Heart right ventricle (tissue), 16 donors: ENCODE data around the gene NLGN4X. TPM values are rescaled to one million over a fixed set of nuclear protein-coding genes. Genes with fewer than 3 reads are reported as not detected.

Experiments
- ATAC-seq, 8 donors: fragments of 200-7000 bp; cut with Tn5 transposase; one replicate each; pipeline ENCODE4 v1.9.1; 2020; ENCODE audit warnings: mild to moderate bottlenecking in 8 of 8, moderate library complexity in 8 of 8, moderate number of reproducible peaks in 1 of 8
- DNase-seq, 2 donors: peaks; one replicate each; pipeline ENCODE4 v3.0.0-alpha.2; 2020
- H3K27ac ChIP-seq, 10 donors: fragments of 200-600 bp; sonication (generic) in 2 of 10; one replicate each; pipeline versions ENCODE4 v1.5.0 to v1.8.0; 2020 to 2022; ENCODE audit warnings: mild to moderate bottlenecking in 3 of 10
- H3K27me3 ChIP-seq, 7 donors: fragments of 200-600 bp; one replicate each; pipeline ENCODE4 v1.8.0; 2021 to 2022; ENCODE audit warnings: mild to moderate bottlenecking in 2 of 7
- H3K36me3 ChIP-seq, 9 donors: fragments of 200-600 bp; sonication (generic) in 1 of 9; one replicate each; pipeline versions ENCODE4 v1.5.0 to v1.8.0; 2020 to 2022; ENCODE audit warnings: mild to moderate bottlenecking in 2 of 9
- H3K4me1 ChIP-seq, 9 donors: fragments of 200-600 bp; sonication (generic) in 1 of 9; one replicate each; pipeline versions ENCODE4 v1.5.0 to v1.8.0; 2020 to 2022; ENCODE audit warnings: mild to moderate bottlenecking in 4 of 9
- H3K4me3 ChIP-seq, 10 donors: fragments of 200-600 bp; sonication (generic) in 2 of 10; one replicate each; pipeline versions ENCODE4 v1.5.0 to v1.8.0; 2020 to 2022; ENCODE audit warnings: mild to moderate bottlenecking in 7 of 10, moderate library complexity in 2 of 10
- H3K9me3 ChIP-seq, 11 donors: fragments of 200-600 bp in 10 of 11; sonication (generic) in 2 of 11; one replicate each; pipeline versions ENCODE4 v1.5.0 to v1.8.0; 2013 to 2022; ENCODE audit warnings: mild to moderate bottlenecking in 2 of 11, control low read depth in 1 of 11, moderate library complexity in 1 of 11
- WGBS, 2 donors: extraction: QIAGEN DNeasy Blood & Tissue Kit; methylation state at CpG; one replicate each; pipeline ENCODE4 v1.1.7; 2013; ENCODE audit warnings: inconsistent platforms in 1 of 2; 5-methylcytosine and 5-hydroxymethylcytosine counted together
- intact Hi-C, 10 donors: fragments of 100-400 bp; cut with DNase I; formaldehyde crosslinking; loops; one replicate each; pipeline versions ENCODE4 v1.11.1 to v1.14.2; 2022
- long read RNA-seq, 3 donors: library from polyadenylated mRNA; unstranded; transcript quantifications; one replicate each; pipeline ENCODE4 v2.0.0, GENCODE V29; 2020 to 2021
- polyA plus RNA-seq, 2 donors: library from polyadenylated mRNA; stranded (reverse); fragments of 200-250 nt; gene quantifications; one replicate each; pipeline ENCODE4 v1.2.3, GENCODE V29; 2013
- total RNA-seq, 10 donors: library from RNA; stranded (reverse); fragmentation: NEBNext Ultra II Directional in 3 of 10; extraction: Animal tissue kit (Norgen Biotek cat#: 25700) in 3 of 10; gene quantifications; one replicate each; pipeline versions ENCODE4 v1.2.1 to v1.2.4, GENCODE V29; 2021 to 2023
- TF ChIP-seq, protein P1 (sequence below), 9 donors: fragments of 200-600 bp; sonication (generic) in 2 of 9; IDR thresholded peaks; one replicate each; pipeline versions ENCODE4 v1.5.0 to v1.8.0; 2021 to 2022; ENCODE audit warnings: antibody characterized with exemption in 9 of 9, mild to moderate bottlenecking in 5 of 9, moderate library complexity in 1 of 9
- donor health status: Arrhythmogenic right ventricular cardiomyopathy.
- donor health status: ischemic (EF 13 %, LVEDD 7.1; RV severe dilation, severe dysfunction).
- donor health status: healthy with polysubstance abuse.
- donor health status: DM: no; HTN: yes; CAD: no.
- donor health status: DM: no; HTN: no; CAD: no.
- donor health status: ischemic (EF 25% LVEDD 6.9; RV normal size, moderate dysfunction).
- donor health status: ischemic (EF 25% LVEDD 5.7; RV mildly dilated, moderate dysfunction).
- donor health status: healthy.
- donor health status: DM: yes; HTN: yes; CAD: no.
- donor health status: Ischemic cardiomyopathy.
- donor health status: ischemic (EF 35%, LVEDD 5.7; RV mildly dilated, moderate dysfunction).
- donor health status: nonischemic (EF 11% LVEDD 7.7; RV severe dilation, severe dysfunction).
- donor health status: DM: yes; HTN: yes; CAD: no.
- donor health status: PGD.
- donor health status: ischemic (EF 29% LVEDD 5.4; RV normal size, mild dysfunction).
- donor health status: nonischemic (EF 23%, LVEDD 6.1; RV moderate dilation, normal function).

The NLGN4X gene
- total RNA-seq (1 to 10 TPM in 9 of 10 donors, under 1 TPM in 1; 0.55 to 4.1 (median 1.7) TPM), polyA plus RNA-seq (1 to 10 TPM in 1 of 2 donors, under 1 TPM in 1; 0.37 to 1.3 TPM)
- long read RNA-seq, donor 1, partial matches to known transcripts, result 1 of 1 reads
- long read RNA-seq, donor 1, other reads (novel, unspliced or antisense), result 0 of 1 reads
- long read RNA-seq, donor 2, full-length matches to known transcripts, result 1 of 6 reads
- long read RNA-seq, donor 2, partial matches to known transcripts, result 5 of 6 reads
- long read RNA-seq, donor 2, other reads (novel, unspliced or antisense), result 0 of 6 reads
- long read RNA-seq, donor 3, partial matches to known transcripts, result 1 of 5 reads
- long read RNA-seq, donor 3, other reads (novel, unspliced or antisense), result 4 of 5 reads

DNA sequence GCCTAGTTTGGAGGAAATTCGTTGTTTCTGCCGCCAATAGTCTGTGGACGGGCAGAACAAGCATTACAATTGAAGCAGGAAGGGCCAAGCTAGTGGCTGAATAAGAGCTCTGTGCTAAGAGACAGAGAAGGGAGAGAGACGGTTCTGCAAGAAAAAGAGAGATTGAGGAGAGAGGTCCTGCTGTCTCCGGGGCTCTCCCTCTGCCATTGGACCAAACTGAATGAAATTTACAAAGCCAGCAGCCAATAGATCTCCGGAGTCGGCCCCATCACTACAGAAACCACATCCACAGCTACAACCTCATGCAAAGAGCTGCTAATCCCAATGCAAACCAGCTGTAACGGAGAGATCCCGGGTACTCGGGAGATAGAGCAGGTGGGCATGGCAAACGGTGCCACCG, at the start of gene NLGN4X:
NLGN4X (minus strand) TSS at position 148 of the 400 bp plus-strand sequence. CDS start 77,401 bp downstream, outside the sequence.
- TF ChIP-seq, protein P1, sequence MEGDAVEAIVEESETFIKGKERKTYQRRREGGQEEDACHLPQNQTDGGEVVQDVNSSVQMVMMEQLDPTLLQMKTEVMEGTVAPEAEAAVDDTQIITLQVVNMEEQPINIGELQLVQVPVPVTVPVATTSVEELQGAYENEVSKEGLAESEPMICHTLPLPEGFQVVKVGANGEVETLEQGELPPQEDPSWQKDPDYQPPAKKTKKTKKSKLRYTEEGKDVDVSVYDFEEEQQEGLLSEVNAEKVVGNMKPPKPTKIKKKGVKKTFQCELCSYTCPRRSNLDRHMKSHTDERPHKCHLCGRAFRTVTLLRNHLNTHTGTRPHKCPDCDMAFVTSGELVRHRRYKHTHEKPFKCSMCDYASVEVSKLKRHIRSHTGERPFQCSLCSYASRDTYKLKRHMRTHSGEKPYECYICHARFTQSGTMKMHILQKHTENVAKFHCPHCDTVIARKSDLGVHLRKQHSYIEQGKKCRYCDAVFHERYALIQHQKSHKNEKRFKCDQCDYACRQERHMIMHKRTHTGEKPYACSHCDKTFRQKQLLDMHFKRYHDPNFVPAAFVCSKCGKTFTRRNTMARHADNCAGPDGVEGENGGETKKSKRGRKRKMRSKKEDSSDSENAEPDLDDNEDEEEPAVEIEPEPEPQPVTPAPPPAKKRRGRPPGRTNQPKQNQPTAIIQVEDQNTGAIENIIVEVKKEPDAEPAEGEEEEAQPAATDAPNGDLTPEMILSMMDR (IDR thresholded peaks at IDR 0.05), result no peak
- ATAC-seq (peak in 3 of 8 donors; percentile 9 to 48 (median 29)), DNase-seq (no peak)
- intact Hi-C loops, result loop anchor here in 1 of 10 donors (10.0 kb wide), 1 partner anchor 406 kb away; no protein-coding TSS in a partner anchor
- WGBS, 2 donors, result 1 to 2% methylated on average over 12 of the region's 12 CpGs
- H3K27me3 ChIP-seq, result peaks cover 0 to 70% (median 10%) of the 10 kb centered on the region in 7 donors
- H3K4me3 ChIP-seq, result peak within 1 kb of the TSS in 7 of 10 donors; percentile 8 to 52 (median 45)
- no peaks in the 10 kb centered on the region for H3K36me3 ChIP-seq
- H3K4me1 ChIP-seq, result peaks cover 0 to 9% (median 0%) of the 10 kb centered on the region in 9 donors
- H3K9me3 ChIP-seq, result no peaks in the 10 kb centered on the region
- H3K27ac ChIP-seq, result no peak within 1 kb of the TSS

DNA sequence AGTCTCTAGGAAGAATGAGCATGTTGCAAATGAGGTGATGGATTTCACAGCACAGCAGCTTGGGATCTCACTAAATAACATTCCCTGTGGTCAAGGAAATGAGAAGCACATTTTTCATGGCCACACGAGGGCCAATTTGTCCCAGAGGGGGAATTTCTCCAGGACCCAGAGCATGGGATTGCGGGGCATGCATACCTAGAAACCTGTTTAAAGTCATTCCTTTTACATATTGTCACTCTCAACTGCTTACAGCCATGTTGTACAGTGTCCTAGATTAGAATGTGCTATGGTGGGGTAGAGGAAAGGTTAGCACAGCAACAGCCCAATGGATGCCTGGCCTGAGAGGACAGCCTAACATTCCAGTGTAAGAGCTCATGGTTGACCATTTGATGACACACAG, 37.4 kb upstream of the NLGN4X start:
- H3K27ac ChIP-seq, result no peak overlapping the region
- DNase-seq, result no peak
- no peak overlapping the region for H3K4me3 ChIP-seq
- H3K4me1 ChIP-seq, result no peaks in the 10 kb centered on the region
- 70 to 71% methylated on average over 2 of the region's 2 CpGs for WGBS, 2 donors
- H3K27me3 ChIP-seq, result no peaks in the 10 kb centered on the region
- H3K9me3 ChIP-seq, result peaks cover 0 to 13% (median 0%) of the 10 kb centered on the region in 11 donors
- TF ChIP-seq, protein P1 (IDR thresholded peaks at IDR 0.05), result no peak
- no peak for ATAC-seq
- H3K36me3 ChIP-seq, result no peaks in the 10 kb centered on the region
- intact Hi-C loops, result no loop called here

DNA sequence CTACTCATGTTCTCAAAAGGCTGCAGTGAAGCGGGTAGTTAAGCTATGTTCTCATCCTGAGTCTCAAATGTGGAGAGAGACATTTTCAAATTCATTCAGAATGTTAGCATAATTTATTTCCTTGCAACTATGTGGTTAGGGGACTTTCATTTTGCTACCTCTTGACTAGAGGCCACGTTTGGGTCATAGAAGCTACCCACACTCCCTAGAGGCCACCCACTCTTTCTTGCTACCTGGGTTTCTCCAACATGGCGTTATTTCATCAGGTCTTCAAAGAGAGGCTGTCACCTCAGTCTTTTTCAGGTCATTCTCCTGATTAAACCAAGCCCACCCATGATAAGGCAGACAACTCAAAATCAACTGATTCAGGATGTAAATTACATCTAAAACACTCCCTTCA, 34.3 kb upstream of the NLGN4X start:
- Histone ChIP-seq H3K27me3 (no peaks in the 10 kb centered on the region), H3K27ac (no peak overlapping the region), H3K9me3 (peaks cover 0 to 20% (median 0%) of the 10 kb centered on the region in 11 donors), H3K36me3 (no peaks in the 10 kb centered on the region), H3K4me3 (no peak overlapping the region), H3K4me1 (no peaks in the 10 kb centered on the region)
- ATAC-seq (no peak), DNase-seq (no peak)
- TF ChIP-seq, protein P1 (IDR thresholded peaks at IDR 0.05), result no peak
- intact Hi-C loops, result no loop called here
- 57 to 58% methylated on average over 3 of the region's 3 CpGs for WGBS, 2 donors

DNA sequence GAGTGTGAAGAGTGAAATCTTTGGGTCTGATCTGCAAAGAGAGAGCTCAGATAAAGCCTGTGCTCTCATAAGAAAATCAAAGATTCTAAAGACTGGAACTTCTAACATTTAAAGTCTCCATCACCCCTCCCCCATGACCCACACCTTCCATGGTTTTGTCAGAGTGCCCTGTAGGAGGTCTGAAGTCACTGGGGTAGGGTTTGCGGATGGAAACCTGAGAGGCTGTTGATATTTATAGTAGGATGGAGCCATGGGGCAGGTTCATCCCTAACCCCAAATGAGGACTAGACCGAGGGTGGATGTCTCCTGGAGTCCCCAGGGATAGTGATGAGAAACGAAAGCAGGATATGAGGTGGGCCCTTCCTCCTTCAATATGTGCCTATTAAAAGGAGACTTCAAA, 28.4 kb upstream of the NLGN4X start:
- Histone ChIP-seq H3K4me1 (no peaks in the 10 kb centered on the region), H3K4me3 (no peak overlapping the region), H3K9me3 (peaks cover 0 to 7% (median 0%) of the 10 kb centered on the region in 11 donors), H3K27ac (no peak overlapping the region), H3K27me3 (no peaks in the 10 kb centered on the region), H3K36me3 (no peaks in the 10 kb centered on the region)
- intact Hi-C loops, result no loop called here
- no peak for ATAC-seq
- DNase-seq, result no peak
- WGBS, 2 donors, result 23 to 37% methylated on average over 2 to 3 of the region's 3 CpGs
- TF ChIP-seq, protein P1 (IDR thresholded peaks at IDR 0.05), result no peak
